Glomerular endothelial cell (primary cell): ENCODE data around the gene TMEM165. TPM values are rescaled to one million over a fixed set of nuclear protein-coding genes. Genes with fewer than 3 reads are reported as not detected.

Source experiments
- DNase-seq: peaks from one replicate; pipeline ENCODE4 v3.0.0-alpha.2; 2011; ENCODE audit warnings: low read depth, low spot score; ENCODE audit errors: extremely low read depth
- total RNA-seq: library from RNA; depleted of rRNA; stranded (reverse); fragments of >200 nt; gene quantifications from 2 replicates; pipeline ENCODE4 v1.2.3, GENCODE V29; 2015

Gene TMEM165
- total RNA-seq, 1 donor from 2014 or later: 228 TPM

GRCh38 chr4:55447108-55447708 is 51.5 kb downstream of the TMEM165 start:
- no peak for DNase-seq

DNA sequence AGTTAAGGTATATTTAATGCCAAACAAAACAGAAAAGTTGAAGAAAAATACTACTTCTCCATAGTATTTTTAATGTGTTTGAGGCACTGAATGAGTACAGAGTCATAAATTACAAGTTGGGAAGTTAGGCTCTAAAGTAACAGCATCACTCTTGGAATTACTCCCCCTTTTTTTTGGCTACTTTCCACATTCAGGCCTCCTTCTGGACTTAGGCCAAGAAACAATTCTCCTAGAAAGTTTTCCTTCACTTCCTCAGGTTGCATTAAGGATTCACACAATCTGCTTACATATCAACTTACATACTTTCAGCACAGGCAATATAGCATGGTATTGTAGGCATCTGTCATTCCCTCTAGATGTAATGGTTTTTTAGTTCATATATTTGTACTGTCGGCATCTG is 52.1 kb downstream of the TMEM165 start:
- no peak for DNase-seq

DNA sequence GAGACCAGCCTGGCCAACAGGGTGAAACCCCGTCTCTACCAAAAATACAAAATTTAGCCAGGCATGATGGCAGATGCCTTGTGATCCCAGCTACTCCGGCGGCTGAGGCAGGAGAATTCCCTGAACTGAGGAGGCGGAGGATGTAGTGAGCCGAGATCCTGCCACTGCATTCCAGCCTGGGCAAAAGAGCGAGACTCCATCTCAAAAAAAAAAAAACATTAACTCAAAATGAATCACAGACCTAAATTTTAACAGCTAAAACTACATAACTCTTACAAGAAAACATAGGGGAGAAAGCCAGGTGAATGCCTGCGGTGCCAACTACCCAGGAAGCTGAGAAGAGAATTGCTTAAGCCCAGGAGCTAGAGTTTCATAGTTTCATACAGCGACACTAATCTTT is 54.8 kb downstream of the TMEM165 start:
- DNase-seq: no peak

DNA sequence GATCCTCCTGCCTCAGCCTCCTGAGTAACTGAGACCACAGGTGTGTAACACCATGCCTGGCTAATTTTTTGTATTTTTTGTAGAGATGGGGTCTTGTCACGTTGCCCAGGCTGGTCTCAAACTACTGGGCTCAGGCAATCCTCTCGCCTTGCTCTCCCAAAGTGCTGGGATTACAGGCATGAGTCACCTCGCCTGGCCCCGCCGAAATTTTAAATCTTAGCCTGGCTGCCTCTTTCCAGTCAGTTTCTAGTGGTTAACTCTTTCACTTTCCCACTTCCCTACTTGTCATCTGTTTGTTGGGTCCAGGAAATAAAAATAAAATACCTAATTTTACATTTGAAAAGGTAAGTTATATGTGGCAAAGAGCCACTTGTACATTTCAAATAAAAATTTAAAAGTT is 62.4 kb downstream of the TMEM165 start:
- no peak for DNase-seq

DNA sequence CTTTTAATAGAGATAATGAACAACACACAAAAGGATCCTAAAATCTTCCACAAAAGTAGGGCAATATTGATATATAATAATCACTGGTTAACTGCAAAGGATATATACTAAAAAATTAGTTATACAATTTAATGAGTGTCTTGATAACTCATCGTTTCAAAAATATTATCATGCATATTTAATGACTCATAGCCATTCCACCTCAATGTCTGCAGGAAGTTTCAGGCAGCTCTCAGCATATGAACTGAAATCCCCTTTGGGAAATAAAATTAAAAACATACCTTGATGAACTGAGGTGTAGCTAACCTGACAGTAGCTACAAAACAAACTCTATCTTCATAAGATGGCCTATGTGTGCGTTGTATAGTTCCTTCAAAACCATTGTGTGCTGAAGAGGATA is 62.9 kb downstream of the TMEM165 start:
- no peak for DNase-seq

DNA sequence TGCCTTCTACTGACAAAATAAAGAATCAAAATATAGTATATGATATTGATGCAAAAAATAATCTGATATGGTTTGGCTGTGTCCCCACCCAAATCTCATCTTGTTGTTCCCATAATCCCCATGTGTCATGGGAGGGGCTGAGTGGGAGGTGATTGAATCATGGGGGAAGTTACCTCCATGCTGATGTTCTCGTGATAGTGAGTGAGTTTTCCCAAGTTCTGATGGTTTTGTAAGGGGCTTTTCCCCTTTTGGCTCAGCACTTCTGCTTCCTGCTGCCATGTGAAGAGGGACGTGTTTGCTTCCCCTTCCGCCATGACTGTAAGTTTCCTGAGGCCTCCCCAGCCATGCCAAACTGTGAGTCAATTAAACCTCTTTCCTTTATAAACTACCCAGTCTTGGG is 70.2 kb downstream of the TMEM165 start:
- no peak for DNase-seq

DNA sequence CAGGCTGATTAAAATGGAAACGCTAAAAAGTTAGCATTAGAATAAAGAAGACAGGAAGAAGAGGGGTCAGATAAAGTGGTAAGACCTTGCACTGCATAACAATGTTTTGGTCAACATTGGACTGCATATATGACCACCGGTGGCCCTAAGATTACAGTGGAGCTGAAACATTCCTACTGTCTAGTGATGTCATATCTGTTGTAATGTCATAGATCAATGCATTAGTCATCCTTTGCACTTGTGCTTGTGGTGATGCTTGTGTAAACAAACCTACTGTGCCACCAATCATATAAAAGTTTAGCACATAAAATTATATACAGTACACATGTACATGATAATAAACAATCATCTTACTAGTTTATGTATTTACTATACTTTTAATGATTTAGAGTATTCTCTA is 73.0 kb downstream of the TMEM165 start:
- no peak for DNase-seq

- no peak for DNase-seq
Observed at GRCh38 chr4:55469979-55470378, 74.2 kb downstream of the TMEM165 start.

Other genes with a start within 250 kb of the TMEM165 start
- gene SRD5A3, start 49.7 kb upstream of the TMEM165 start, total RNA-seq: 16.9 and 18.6 TPM in 2 replicates
- 15.2 and 23.8 TPM in 2 replicates for gene CLOCK, start 151.0 kb downstream of the TMEM165 start, total RNA-seq
- not detected in 2 replicates for gene PDCL2, start 196.3 kb downstream of the TMEM165 start, total RNA-seq
- 0.58 and 1.7 TPM in 2 replicates for gene NMU, start 240.3 kb downstream of the TMEM165 start, total RNA-seq